Osteoblast (primary cell): ENCODE measurements around the gene REPS2. TPM values are rescaled to one million over a fixed set of nuclear protein-coding genes. Genes with fewer than 3 reads are reported as not detected.

Experiments used
- DNase-seq: peaks from one replicate; pipeline ENCODE4 v3.0.0; 2011; ENCODE audit warnings: low spot score, mixed read lengths; ENCODE audit not compliant: insufficient read length; ENCODE audit errors: missing footprints
- H2AFZ ChIP-seq: 2 replicates; pipeline ENCODE4 v1.6.0; 2011; ENCODE audit warnings: mild to moderate bottlenecking, low read length
- H3K27ac ChIP-seq: 2 replicates; pipeline ENCODE4 v1.5.1; 2011; ENCODE audit warnings: mild to moderate bottlenecking, low read depth, low read length, moderate library complexity
- H3K27me3 ChIP-seq: 2 replicates; pipeline ENCODE4 v1.6.0; 2012; ENCODE audit warnings: mild to moderate bottlenecking, control low read depth, inconsistent platforms, low read length, moderate library complexity; ENCODE audit not compliant: insufficient read depth
- H3K36me3 ChIP-seq: 2 replicates; pipeline ENCODE4 v1.5.1; 2011; ENCODE audit warnings: mild to moderate bottlenecking, low read length, control low read depth, moderate library complexity; ENCODE audit not compliant: insufficient read depth
- H3K4me1 ChIP-seq: 2 replicates; pipeline ENCODE4 v1.5.1; 2011; ENCODE audit warnings: mild to moderate bottlenecking, low read length, control low read depth, moderate library complexity; ENCODE audit not compliant: insufficient read depth
- H3K4me2 ChIP-seq: 2 replicates; pipeline ENCODE4 v1.6.0; 2011; ENCODE audit warnings: mild to moderate bottlenecking, low read length; ENCODE audit not compliant: insufficient read depth
- H3K4me3 ChIP-seq: fragments of 200-600 bp; sonication (generic); 3 replicates; pipeline ENCODE4 v1.5.1; 2012; ENCODE audit warnings: mild to moderate bottlenecking, low read length, inconsistent platforms; ENCODE audit not compliant: insufficient read depth
- H3K79me2 ChIP-seq: 2 replicates; pipeline ENCODE4 v1.6.0; 2012; ENCODE audit warnings: mild to moderate bottlenecking, low read length, control low read depth, inconsistent platforms; ENCODE audit not compliant: insufficient read depth
- H3K9me3 ChIP-seq: 2 replicates; pipeline ENCODE4 v1.5.1; 2011; ENCODE audit warnings: low read depth, low read length, control low read depth
- H4K20me1 ChIP-seq: 2 replicates; pipeline ENCODE4 v1.6.0; 2012; ENCODE audit warnings: mild to moderate bottlenecking, low read length, control low read depth; ENCODE audit not compliant: insufficient read depth
- total RNA-seq: library from RNA; depleted of rRNA; stranded (reverse); fragments of >200 nt; gene quantifications from 2 replicates; pipeline ENCODE4 v1.2.3, GENCODE V29; 2012
- TF ChIP-seq, protein P1 (sequence below): IDR thresholded peaks from 2 replicates; pipeline ENCODE4 v1.5.1; 2011; ENCODE audit warnings: mild to moderate bottlenecking, low read depth, low read length, moderate library complexity; ENCODE audit errors: extremely low read depth

REPS2 gene
- total RNA-seq, 1 donor, result 0.72 TPM

DNA sequence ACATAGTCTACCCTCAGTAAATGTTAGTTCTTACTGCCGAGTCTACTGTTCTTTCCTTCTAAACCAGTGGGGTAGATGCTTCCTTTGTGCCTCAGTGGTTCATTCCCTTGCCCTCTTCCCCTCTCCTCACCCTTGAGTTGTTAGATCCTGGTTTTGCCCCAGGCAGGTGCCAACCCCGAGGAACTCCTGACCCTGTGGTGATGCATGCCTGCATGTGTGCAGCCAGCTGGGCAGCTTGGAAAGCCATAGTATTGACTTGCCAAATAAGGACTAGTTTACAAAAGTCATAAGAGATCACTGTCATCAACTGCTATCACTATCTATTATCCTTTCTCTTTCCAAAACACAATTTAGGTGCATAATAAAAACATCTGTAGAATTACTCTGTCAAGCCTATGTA is 50.9 kb downstream of the REPS2 start:
- Histone ChIP-seq H3K4me2 (no peak overlapping the region), H2AFZ (no peak overlapping the region), H3K9me3 (no peaks in the 10 kb centered on the region), H3K36me3 (no peaks in the 10 kb centered on the region), H3K4me1 (no peaks in the 10 kb centered on the region), H3K4me3 (no peak overlapping the region), H4K20me1 (no peaks in the 10 kb centered on the region), H3K79me2 (no peaks in the 10 kb centered on the region), H3K27me3 (peaks cover 13% of the 10 kb centered on the region), H3K27ac (no peak overlapping the region)
- TF ChIP-seq, protein P1, sequence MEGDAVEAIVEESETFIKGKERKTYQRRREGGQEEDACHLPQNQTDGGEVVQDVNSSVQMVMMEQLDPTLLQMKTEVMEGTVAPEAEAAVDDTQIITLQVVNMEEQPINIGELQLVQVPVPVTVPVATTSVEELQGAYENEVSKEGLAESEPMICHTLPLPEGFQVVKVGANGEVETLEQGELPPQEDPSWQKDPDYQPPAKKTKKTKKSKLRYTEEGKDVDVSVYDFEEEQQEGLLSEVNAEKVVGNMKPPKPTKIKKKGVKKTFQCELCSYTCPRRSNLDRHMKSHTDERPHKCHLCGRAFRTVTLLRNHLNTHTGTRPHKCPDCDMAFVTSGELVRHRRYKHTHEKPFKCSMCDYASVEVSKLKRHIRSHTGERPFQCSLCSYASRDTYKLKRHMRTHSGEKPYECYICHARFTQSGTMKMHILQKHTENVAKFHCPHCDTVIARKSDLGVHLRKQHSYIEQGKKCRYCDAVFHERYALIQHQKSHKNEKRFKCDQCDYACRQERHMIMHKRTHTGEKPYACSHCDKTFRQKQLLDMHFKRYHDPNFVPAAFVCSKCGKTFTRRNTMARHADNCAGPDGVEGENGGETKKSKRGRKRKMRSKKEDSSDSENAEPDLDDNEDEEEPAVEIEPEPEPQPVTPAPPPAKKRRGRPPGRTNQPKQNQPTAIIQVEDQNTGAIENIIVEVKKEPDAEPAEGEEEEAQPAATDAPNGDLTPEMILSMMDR, result no peak
- DNase-seq, result no peak

DNA sequence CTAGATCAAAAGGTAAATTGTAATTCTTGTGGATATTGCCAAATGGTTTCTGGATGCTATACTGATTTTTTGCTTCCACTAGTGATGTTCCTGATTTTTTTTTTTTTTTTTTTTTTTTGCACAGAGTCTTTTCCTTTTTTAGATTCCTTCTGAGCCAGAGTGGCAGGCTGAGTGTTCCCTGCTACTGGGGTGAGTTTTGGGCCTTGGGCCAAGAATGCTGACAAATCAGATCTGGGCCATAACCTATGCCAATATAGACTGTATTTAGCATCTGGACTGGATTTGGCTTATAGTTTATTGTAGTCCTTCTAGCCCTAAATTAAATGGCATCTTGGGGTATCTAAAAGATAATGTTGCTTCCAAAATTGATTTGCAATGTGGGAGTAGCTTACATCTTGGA is 52.8 kb downstream of the REPS2 start:
- Histone ChIP-seq H2AFZ (no peak overlapping the region), H3K79me2 (no peaks in the 10 kb centered on the region), H3K4me1 (no peaks in the 10 kb centered on the region), H4K20me1 (no peaks in the 10 kb centered on the region), H3K4me2 (no peak overlapping the region), H3K27ac (no peak overlapping the region), H3K9me3 (no peaks in the 10 kb centered on the region), H3K4me3 (no peak overlapping the region), H3K36me3 (no peaks in the 10 kb centered on the region), H3K27me3 (peaks cover 18% of the 10 kb centered on the region)
- peak; percentile 23 for DNase-seq
- TF ChIP-seq, protein P1, result no peak

DNA sequence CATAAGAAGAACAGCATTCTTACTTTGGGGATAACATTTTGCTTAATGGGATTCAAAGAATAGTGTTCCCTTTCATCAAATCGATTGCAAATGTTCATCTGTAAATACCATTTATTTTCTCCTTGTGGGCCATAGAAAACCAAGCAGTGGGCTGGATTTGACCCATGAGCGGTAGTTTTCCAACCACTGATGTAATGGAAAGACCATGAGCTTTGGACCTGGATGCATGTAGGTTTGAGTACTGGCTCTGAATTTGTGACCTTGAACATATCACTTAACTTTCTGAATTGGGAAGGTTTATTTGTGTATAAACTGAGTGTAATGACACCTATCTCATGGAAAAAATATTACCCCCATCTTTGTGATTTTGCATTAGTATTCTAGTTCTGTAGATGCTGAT is 54.3 kb downstream of the REPS2 start:
- Histone ChIP-seq H3K4me1 (no peaks in the 10 kb centered on the region), H4K20me1 (no peaks in the 10 kb centered on the region), H3K27me3 (peaks cover 22% of the 10 kb centered on the region), H3K79me2 (no peaks in the 10 kb centered on the region), H3K36me3 (no peaks in the 10 kb centered on the region), H3K9me3 (no peaks in the 10 kb centered on the region), H3K27ac (no peak overlapping the region), H2AFZ (no peak overlapping the region), H3K4me3 (no peak overlapping the region), H3K4me2 (no peak overlapping the region)
- TF ChIP-seq, protein P1, result no peak
- DNase-seq, result no peak

DNA sequence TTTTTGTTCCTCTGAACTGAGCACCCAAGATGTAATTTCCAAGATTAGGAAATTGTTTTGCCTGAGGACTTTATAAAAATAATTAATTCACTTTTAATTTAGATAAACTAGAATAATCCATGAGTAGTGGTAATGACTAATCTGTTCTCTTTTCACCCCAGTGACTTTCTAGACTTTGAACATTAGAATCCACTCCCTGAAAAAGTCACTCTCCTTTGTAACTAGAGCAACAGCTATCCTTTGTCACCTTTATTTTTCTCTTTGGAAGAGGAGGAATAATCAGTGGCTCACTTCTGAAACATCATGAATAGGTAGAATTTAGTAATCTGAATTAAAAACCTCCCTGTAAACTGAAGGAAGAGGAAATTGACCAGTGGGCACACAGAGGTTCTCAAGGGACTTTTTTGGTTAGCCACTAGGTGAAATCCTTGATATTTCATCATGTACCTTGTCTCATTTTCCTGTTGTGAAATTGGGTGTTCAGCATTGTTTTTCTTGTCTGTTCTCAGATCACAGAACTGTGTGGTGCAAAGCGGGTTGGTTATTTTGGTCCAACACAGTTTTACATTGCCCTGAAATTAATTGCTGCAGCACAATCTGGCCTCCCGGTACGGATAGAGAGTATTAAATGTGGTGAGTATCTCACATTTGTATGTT is 59.4 kb downstream of the REPS2 start:
- Histone ChIP-seq H3K4me2 (no peak overlapping the region), H3K4me3 (no peak overlapping the region), H3K36me3 (no peaks in the 10 kb centered on the region), H3K4me1 (no peaks in the 10 kb centered on the region), H3K27ac (no peak overlapping the region), H3K9me3 (no peaks in the 10 kb centered on the region), H4K20me1 (no peaks in the 10 kb centered on the region), H3K79me2 (no peaks in the 10 kb centered on the region), H2AFZ (no peak overlapping the region), H3K27me3 (peaks cover 29% of the 10 kb centered on the region)
- DNase-seq, result no peak
- TF ChIP-seq, protein P1, result no peak
